ENCODE results near the gene HELZ2. TPM values are rescaled to one million over a fixed set of nuclear protein-coding genes. Genes with fewer than 3 reads are reported as not detected.
"Not testable (repeated sequence)": the region's sequence is repeated elsewhere in the genome, so short reads cannot be mapped to it uniquely, and the experiment has no call there.

HELZ2 gene
- total RNA-seq, 1 experiment from 2014 or later, result 33.4 TPM

- ATAC-seq (no peak), DNase-seq (no peak)
- Histone ChIP-seq H3K27ac (ENCODE audit: low read length) (no peak overlapping the region), H3K4me1 (ENCODE audit: insufficient read depth, low read length) (no peaks in the 10 kb centered on the region), H3K79me2 (ENCODE audit: low read length) (no peaks in the 10 kb centered on the region), H3K9ac (ENCODE audit: low read length) (no peak overlapping the region), H3K4me3 (ENCODE audit: low read length) (no peak overlapping the region), H3K9me2 (replicated peaks; ENCODE audit: low read length) (no peaks in the 10 kb centered on the region), H3K27me3 (ENCODE audit: low read length) (no peaks in the 10 kb centered on the region), H4K20me1 (ENCODE audit: low read length) (no peaks in the 10 kb centered on the region), H3K36me3 (ENCODE audit: low read depth, low read length) (peaks cover 4% of the 10 kb centered on the region; the same call in 1 of the 2 replicates), H3F3A (ENCODE audit: low read length, unreplicated experiment) (no peaks in the 10 kb centered on the region), H3K4me2 (ENCODE audit: low read length) (no peak overlapping the region), H2AFZ (ENCODE audit: low read length) (no peak overlapping the region), H3K9me3 (ENCODE audit: low read length) (no peaks in the 10 kb centered on the region)
- no TSS peak for BruUV-seq (replicated peaks)
- intact Hi-C loops (cut with micrococcal nuclease), result no loop called here
- POLR2A ChIA-PET (ENCODE audit: unreplicated experiment), result no interaction called here
- CTCF ChIA-PET, result no interaction called here
- TF ChIP-seq, protein P1, sequence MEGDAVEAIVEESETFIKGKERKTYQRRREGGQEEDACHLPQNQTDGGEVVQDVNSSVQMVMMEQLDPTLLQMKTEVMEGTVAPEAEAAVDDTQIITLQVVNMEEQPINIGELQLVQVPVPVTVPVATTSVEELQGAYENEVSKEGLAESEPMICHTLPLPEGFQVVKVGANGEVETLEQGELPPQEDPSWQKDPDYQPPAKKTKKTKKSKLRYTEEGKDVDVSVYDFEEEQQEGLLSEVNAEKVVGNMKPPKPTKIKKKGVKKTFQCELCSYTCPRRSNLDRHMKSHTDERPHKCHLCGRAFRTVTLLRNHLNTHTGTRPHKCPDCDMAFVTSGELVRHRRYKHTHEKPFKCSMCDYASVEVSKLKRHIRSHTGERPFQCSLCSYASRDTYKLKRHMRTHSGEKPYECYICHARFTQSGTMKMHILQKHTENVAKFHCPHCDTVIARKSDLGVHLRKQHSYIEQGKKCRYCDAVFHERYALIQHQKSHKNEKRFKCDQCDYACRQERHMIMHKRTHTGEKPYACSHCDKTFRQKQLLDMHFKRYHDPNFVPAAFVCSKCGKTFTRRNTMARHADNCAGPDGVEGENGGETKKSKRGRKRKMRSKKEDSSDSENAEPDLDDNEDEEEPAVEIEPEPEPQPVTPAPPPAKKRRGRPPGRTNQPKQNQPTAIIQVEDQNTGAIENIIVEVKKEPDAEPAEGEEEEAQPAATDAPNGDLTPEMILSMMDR (conservative IDR thresholded peaks at IDR 0.05; ENCODE audit: low read depth, low read length), result no peak
- TF ChIP-seq EZH2 (IDR thresholded peaks at IDR 0.05; ENCODE audit: low read length, unreplicated experiment) (no peak), EZH2phosphoT487 (IDR thresholded peaks at IDR 0.05; ENCODE audit: borderline replicate concordance, low read length) (no peak)
Observed at GRCh38 chr20:63560333-63560805, 13.7 kb downstream of the HELZ2 start.

- H4K20me1 ChIP-seq (ENCODE audit: low read length); intact Hi-C loops (cut with micrococcal nuclease); H2AFZ ChIP-seq (ENCODE audit: low read length); DNase-seq; POLR2A ChIA-PET (ENCODE audit: unreplicated experiment); H3K4me2 ChIP-seq (ENCODE audit: low read length); H3K27me3 ChIP-seq (ENCODE audit: low read length); H3K4me3 ChIP-seq (ENCODE audit: low read length); H3F3A ChIP-seq (ENCODE audit: low read length, unreplicated experiment); H3K36me3 ChIP-seq (ENCODE audit: low read depth, low read length); H3K9me2 ChIP-seq (replicated peaks; ENCODE audit: low read length); H3K79me2 ChIP-seq (ENCODE audit: low read length); H3K27ac ChIP-seq (ENCODE audit: low read length); H3K4me1 ChIP-seq (ENCODE audit: insufficient read depth, low read length); H3K9ac ChIP-seq (ENCODE audit: low read length); BruUV-seq (replicated peaks); ATAC-seq; H3K9me3 ChIP-seq (ENCODE audit: low read length): not testable (repeated sequence)
- CTCF ChIA-PET, result interaction anchor here (0.5 kb wide), 1 partner anchor 22 kb away, joined by 3 read pairs; no protein-coding TSS in a partner anchor
Observed at GRCh38 chr20:63559485-63560332, 14.3 kb downstream of the HELZ2 start.

DNA sequence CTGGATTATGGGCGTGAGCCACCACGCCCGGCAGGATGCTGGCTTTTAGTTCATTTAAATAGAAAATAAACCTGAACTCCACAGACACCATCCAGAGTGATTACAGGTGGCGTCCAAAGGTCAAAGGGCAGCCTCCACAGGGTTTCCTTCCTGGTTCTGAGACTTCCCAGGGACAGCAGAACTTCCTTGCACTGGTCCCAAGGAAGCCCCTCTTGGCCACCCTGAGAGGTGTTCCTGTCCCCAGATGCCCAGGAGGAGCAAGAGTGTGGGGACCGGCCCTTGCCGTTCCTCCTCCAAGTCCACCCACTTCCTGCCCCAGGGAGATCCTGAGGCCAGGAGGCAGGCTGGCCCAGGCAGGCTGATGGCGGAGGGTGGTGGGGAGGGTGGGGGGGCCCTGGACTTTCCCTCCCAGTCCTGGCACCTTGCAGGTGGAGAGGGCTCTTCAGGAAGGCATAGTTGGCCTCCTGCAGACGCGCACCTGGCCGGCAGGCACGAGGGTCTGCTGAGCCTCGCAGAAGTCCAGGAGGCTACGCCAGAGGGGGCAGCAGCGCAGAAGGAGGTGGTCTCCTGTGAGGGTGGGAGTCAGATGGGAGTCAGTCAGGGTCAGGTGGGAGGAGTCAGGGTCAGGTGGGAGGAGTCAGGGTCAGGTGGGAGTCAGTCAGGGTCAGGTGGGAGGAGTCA lies 15.1 kb downstream of the HELZ2 start:
- Histone ChIP-seq H2AFZ (ENCODE audit: low read length) (no peak overlapping the region), H3K79me2 (ENCODE audit: low read length) (no peaks in the 10 kb centered on the region), H3K27ac (ENCODE audit: low read length) (no peak overlapping the region), H3K4me3 (ENCODE audit: low read length) (no peak overlapping the region), H3K9me2 (replicated peaks; ENCODE audit: low read length) (no peaks in the 10 kb centered on the region), H3K9me3 (ENCODE audit: low read length) (no peaks in the 10 kb centered on the region), H4K20me1 (ENCODE audit: low read length) (no peaks in the 10 kb centered on the region), H3K36me3 (ENCODE audit: low read depth, low read length) (peaks cover 4% of the 10 kb centered on the region; the same call in 1 of the 2 replicates), H3F3A (ENCODE audit: low read length, unreplicated experiment) (no peaks in the 10 kb centered on the region), H3K9ac (ENCODE audit: low read length) (no peak overlapping the region), H3K4me1 (ENCODE audit: insufficient read depth, low read length) (no peaks in the 10 kb centered on the region), H3K27me3 (ENCODE audit: low read length) (no peaks in the 10 kb centered on the region), H3K4me2 (ENCODE audit: low read length) (no peak overlapping the region)
- ATAC-seq, result no peak
- intact Hi-C loops (cut with micrococcal nuclease), result no loop called here
- no peak for DNase-seq
- BruUV-seq (replicated peaks), result no TSS peak
- CTCF ChIA-PET, result no interaction called here
- TF ChIP-seq EZH2phosphoT487 (IDR thresholded peaks at IDR 0.05; ENCODE audit: borderline replicate concordance, low read length) (no peak), EZH2 (IDR thresholded peaks at IDR 0.05; ENCODE audit: low read length, unreplicated experiment) (no peak)
- TF ChIP-seq, protein P1 (conservative IDR thresholded peaks at IDR 0.05; ENCODE audit: low read depth, low read length), result no peak
- POLR2A ChIA-PET (ENCODE audit: unreplicated experiment), result no interaction called here

Measured in PC-3 (cell line).